ENCODE results near the gene HERPUD2.
"Not testable (repeated sequence)": the region's sequence is repeated elsewhere in the genome, so short reads cannot be mapped to it uniquely, and the experiment has no call there.

Gene HERPUD2

DNA sequence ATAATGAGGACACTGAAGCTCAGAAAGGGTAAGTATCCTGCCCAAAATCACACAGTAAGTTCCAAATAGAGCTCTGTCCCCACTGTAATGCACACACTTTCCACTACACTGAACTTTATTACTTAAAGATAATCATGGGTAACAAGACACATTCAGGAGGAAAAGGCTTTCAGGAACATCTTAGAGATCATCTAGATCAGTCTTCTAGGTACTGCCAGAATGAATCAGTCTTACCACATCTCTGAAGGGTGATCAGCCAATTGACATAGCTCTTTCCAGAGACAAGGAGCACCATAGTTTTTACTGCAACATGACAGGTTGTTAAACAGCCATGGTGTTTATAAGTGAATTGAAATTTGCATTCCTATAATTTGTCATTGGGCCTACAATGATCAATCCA, 5.4 kb upstream of the HERPUD2 start:
- no peak for TF ChIP-seq Cebpa-rat (IDR thresholded peaks at IDR 0.05)
- Histone ChIP-seq H3K9me3 (no peaks in the 10 kb centered on the region), H3K4me2 (no peak overlapping the region), H3K4me1 (peaks cover 11% of the 10 kb centered on the region), H3K27me3 (no peaks in the 10 kb centered on the region), H3K36me3 (peaks cover 6% of the 10 kb centered on the region; the same call in 1 of the 2 replicates), H4K20me1 (no peaks in the 10 kb centered on the region), H3K27ac (no peak overlapping the region), H3K9ac (no peak overlapping the region), H3K4me3 (no peak overlapping the region)

- Histone ChIP-seq H3K4me1 (peaks cover 11% of the 10 kb centered on the region), H3K4me2 (no peak overlapping the region), H3K4me3 (no peak overlapping the region), H3K27ac (no peak overlapping the region), H3K9ac (no peak overlapping the region), H4K20me1 (no peaks in the 10 kb centered on the region), H3K9me3 (no peaks in the 10 kb centered on the region), H3K27me3 (no peaks in the 10 kb centered on the region), H3K36me3 (peaks cover 6% of the 10 kb centered on the region; the same call in 1 of the 2 replicates)
- TF ChIP-seq Cebpa-rat (IDR thresholded peaks at IDR 0.05): no peak
These were observed 4.9 kb upstream of the HERPUD2 start for GRCh38 chr7:35699796-35700305.

- H3K4me1 ChIP-seq: peaks cover 16% of the 10 kb centered on the region
- not testable (repeated sequence) for H3K36me3 ChIP-seq, H3K4me3 ChIP-seq, H3K27me3 ChIP-seq, H3K4me2 ChIP-seq, H3K27ac ChIP-seq, H3K9ac ChIP-seq, H4K20me1 ChIP-seq, H3K9me3 ChIP-seq
These were observed 3.4 kb upstream of the HERPUD2 start for GRCh38 chr7:35698382-35698781.

DNA sequence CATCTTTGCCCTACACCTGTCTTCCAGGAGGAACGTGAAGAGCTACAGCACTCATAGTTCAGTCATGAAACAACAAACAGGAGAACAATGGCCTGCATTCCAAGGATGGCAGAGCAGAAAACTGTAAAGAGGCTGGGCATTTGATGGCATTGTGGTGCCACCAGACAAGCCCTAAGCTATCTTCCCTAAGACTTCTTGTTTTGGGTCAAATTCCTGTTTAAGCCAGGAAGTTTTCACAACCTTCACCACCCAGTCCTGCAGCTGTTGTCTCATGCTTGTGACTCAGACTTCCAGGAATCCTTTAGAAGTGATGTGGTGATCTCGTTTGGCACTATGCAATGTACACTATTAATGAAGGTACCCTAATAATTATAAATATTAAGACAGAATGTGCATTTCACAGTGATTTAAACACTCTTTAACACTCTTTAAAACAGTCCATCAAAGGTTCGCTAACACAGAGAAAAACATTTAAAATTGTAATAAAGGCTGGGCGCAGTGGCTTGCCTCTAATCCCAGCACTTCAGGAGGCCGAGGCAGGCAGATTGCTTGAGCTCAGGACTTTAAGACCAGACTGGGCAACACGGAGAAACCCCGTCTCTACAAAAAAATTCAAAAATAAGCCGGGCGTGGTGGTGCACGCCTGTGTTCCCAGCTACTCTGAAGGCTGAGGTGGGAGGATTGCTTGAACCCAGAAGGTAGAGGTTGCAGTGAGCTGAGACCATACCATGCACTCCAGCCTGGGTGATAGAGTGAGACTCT, 2.7 kb upstream of the HERPUD2 start:
- Histone ChIP-seq H3K9me3 (no peaks in the 10 kb centered on the region), H3K27ac (no peak overlapping the region)

GRCh38 chr7:35695987-35696386, 1.1 kb upstream of the HERPUD2 start:
- H3K9ac ChIP-seq: peak overlapping the region; percentile 95
- H3K27ac ChIP-seq: no peak overlapping the region
- H3K9me3 ChIP-seq: no peaks in the 10 kb centered on the region
- peaks cover 27% of the 10 kb centered on the region for H4K20me1 ChIP-seq
- H3K36me3 ChIP-seq: peaks cover 6% of the 10 kb centered on the region; the same call in 1 of the 2 replicates
- no peaks in the 10 kb centered on the region for H3K27me3 ChIP-seq
- no peak for TF ChIP-seq Cebpa-rat (IDR thresholded peaks at IDR 0.05)
- peak overlapping the region; percentile 87 for H3K4me2 ChIP-seq
- peak overlapping the region; percentile 96 for H3K4me3 ChIP-seq
- peaks cover 40% of the 10 kb centered on the region for H3K4me1 ChIP-seq

More for the DNA sequence above, 2.7 kb upstream of the HERPUD2 start:
- Histone ChIP-seq H3K4me2 (no peak overlapping the region), H3K36me3 (peaks cover 6% of the 10 kb centered on the region; the same call in 1 of the 2 replicates), H4K20me1 (peaks cover 11% of the 10 kb centered on the region), H3K27me3 (no peaks in the 10 kb centered on the region), H3K9ac (no peak overlapping the region), H3K4me1 (peaks cover 24% of the 10 kb centered on the region), H3K4me3 (no peak overlapping the region)
- no peak for TF ChIP-seq Cebpa-rat (IDR thresholded peaks at IDR 0.05)

- H3K27me3 ChIP-seq: no peaks in the 10 kb centered on the region
- peak overlapping the region; percentile 95 for H3K9ac ChIP-seq
- H3K9me3 ChIP-seq: no peaks in the 10 kb centered on the region
- TF ChIP-seq Cebpa-rat (IDR thresholded peaks at IDR 0.05): no peak
- H3K4me3 ChIP-seq: peak overlapping the region; percentile 96
- peaks cover 33% of the 10 kb centered on the region for H4K20me1 ChIP-seq
- peaks cover 11% of the 10 kb centered on the region for H3K36me3 ChIP-seq
- H3K27ac ChIP-seq: peak overlapping the region; percentile 96
- peak overlapping the region; percentile 87 for H3K4me2 ChIP-seq
- peaks cover 45% of the 10 kb centered on the region for H3K4me1 ChIP-seq
These were observed 527 bp upstream of the HERPUD2 start for GRCh38 chr7:35695473-35695850.

DNA sequence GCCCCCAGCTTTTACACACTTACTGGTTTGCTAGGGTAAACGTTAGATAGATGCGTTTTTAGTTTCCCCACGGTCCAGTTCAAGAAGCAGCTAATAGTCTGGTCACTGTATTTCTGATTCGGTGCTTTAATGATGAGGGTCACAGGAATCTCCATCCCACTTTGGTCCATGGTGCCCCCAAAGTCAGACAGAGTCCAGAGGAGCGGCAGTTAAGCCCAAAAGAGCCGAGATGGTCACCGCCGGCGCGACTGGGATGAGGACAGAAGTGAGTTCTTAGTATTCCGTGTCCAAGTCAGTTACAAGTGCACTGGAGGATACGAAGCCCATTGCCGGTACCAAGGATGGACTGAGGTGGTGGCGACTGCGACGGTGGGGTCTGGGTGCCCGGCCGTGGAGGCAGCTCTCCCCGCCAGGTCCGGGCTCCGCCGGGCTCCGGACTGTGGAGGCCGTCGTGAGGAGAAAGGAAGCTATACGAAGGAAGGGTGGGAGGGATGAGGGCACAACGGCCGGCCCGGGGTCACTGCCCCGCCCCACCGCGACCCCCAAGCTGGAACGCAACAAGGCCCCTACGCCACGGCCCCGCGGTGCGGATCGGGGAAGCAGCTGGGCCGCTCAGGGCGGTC, 663 bp downstream of the HERPUD2 start:
- H3K4me2 ChIP-seq: peak overlapping the region; percentile 87
- H3K4me3 ChIP-seq: peak overlapping the region; percentile 96
- no peaks in the 10 kb centered on the region for H3K9me3 ChIP-seq
- H3K27ac ChIP-seq: peak overlapping the region; percentile 96
- H4K20me1 ChIP-seq: peaks cover 45% of the 10 kb centered on the region
- TF ChIP-seq Cebpa-rat (IDR thresholded peaks at IDR 0.05): no peak
- H3K4me1 ChIP-seq: peaks cover 57% of the 10 kb centered on the region
- H3K9ac ChIP-seq: peak overlapping the region; percentile 95
- no peaks in the 10 kb centered on the region for H3K27me3 ChIP-seq
- peaks cover 18% of the 10 kb centered on the region for H3K36me3 ChIP-seq

GRCh38 chr7:35691827-35692307, 3.1 kb downstream of the HERPUD2 start:
- Histone ChIP-seq H3K4me3 (peak overlapping the region; percentile 15), H3K4me2 (peak overlapping the region; percentile 87)
- TF ChIP-seq Cebpa-rat (IDR thresholded peaks at IDR 0.05): no peak

DNA sequence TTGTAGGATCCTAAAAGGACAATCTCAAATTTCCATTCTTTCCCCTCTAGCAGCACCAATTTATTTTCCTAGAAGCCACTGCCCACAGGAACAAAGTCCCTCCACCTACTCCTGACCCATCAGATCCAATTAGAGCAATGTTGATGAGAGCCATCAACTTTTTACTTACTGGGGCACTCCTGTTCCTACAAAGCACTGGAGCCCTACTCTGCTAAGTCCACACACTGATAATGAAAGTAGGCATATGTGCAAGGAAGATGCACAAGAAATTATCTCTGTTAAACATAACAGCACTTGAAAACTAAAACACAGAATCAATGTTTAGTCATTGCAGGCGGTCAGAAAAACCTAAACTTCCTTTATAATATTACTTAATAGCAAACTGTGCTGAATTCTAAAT, 3.6 kb downstream of the HERPUD2 start:
- Histone ChIP-seq H3K27ac (no peak overlapping the region), H3K4me1 (peaks cover 62% of the 10 kb centered on the region), H3K9ac (no peak overlapping the region), H3K4me3 (peak overlapping the region; percentile 15), H3K9me3 (no peaks in the 10 kb centered on the region), H3K36me3 (peaks cover 16% of the 10 kb centered on the region), H3K4me2 (peak overlapping the region; percentile 87), H3K27me3 (no peaks in the 10 kb centered on the region), H4K20me1 (peaks cover 65% of the 10 kb centered on the region)
- TF ChIP-seq Cebpa-rat (IDR thresholded peaks at IDR 0.05): no peak

More at GRCh38 chr7:35691827-35692307, 3.1 kb downstream of the HERPUD2 start:
- Histone ChIP-seq H3K27me3 (no peaks in the 10 kb centered on the region), H4K20me1 (peaks cover 65% of the 10 kb centered on the region), H3K36me3 (peaks cover 21% of the 10 kb centered on the region), H3K4me1 (peaks cover 62% of the 10 kb centered on the region), H3K9ac (peak overlapping the region; percentile 16; the same call in 1 of the 2 replicates), H3K27ac (no peak overlapping the region), H3K9me3 (no peaks in the 10 kb centered on the region)

GRCh38 chr7:35690614-35691013, 4.3 kb downstream of the HERPUD2 start:
- Histone ChIP-seq H3K4me2 (peak overlapping the region; percentile 87), H3K4me1 (peaks cover 54% of the 10 kb centered on the region), H4K20me1 (peaks cover 65% of the 10 kb centered on the region), H3K36me3 (peaks cover 21% of the 10 kb centered on the region)
- H3K9ac ChIP-seq, H3K27ac ChIP-seq, H3K4me3 ChIP-seq, H3K27me3 ChIP-seq, H3K9me3 ChIP-seq: not testable (repeated sequence)

All from BLaER1 (cell line).